T-cell (primary cell): Measurements from ENCODE around the gene OAS1. TPM values are rescaled to one million over a fixed set of nuclear protein-coding genes. Genes with fewer than 3 reads are reported as not detected.
A peak's percentile ranks its signal among the peaks of the same experiment; 100 is the strongest.

ENCODE experiments used
- ATAC-seq, 4 experiments: fragments of 200-7000 bp in 3 of 4; fragments of 150-1000 bp in 1 of 4; cut with Tn5 transposase; replicated peaks in 1 of 4; 1 replicate in 3 of 4; 2 replicates in 1 of 4; pipeline ENCODE4 v1.10.0; 2021; ENCODE audit warnings: moderate library complexity in 3 of 4, mild to moderate bottlenecking in 2 of 4, moderate number of reproducible peaks in 1 of 4
- CTCF ChIA-PET, 2 donors: fragments of 300-600 bp; sonication (Branson Sonifier 250); formaldehyde crosslinking; loops; one replicate each; lab custom pipeline; 2022; ENCODE audit warnings: antibody characterized with exemption in 2 of 2; lab: Charles Lee
- POLR2A ChIA-PET, 2 donors: fragments of 300-600 bp; sonication (Branson Sonifier 250); formaldehyde crosslinking; loops; one replicate each; lab custom pipeline; 2022; ENCODE audit warnings: antibody characterized with exemption in 2 of 2; lab: Charles Lee
- DNase-seq, 35 experiments: peaks; one replicate each; pipeline versions ENCODE4 v3.0.0 to v3.0.0-alpha.2; 2013 to 2023
- H3K27ac ChIP-seq: one replicate; pipeline ENCODE4 v1.5.1; 2013; ENCODE audit warnings: low read length
- H3K27me3 ChIP-seq, 2 experiments: replicated peaks in 1 of 2; 1 replicate in 1 of 2; 2 replicates in 1 of 2; pipeline versions ENCODE4 v1.6.1 to v1.7.0; 2013; ENCODE audit warnings: low read length in 1 of 2, mixed read lengths in 1 of 2; ENCODE audit not compliant: control insufficient read depth in 2 of 2, insufficient read depth in 2 of 2; ENCODE audit errors: extremely low read depth in 1 of 2
- H3K36me3 ChIP-seq, 2 donors: 1 replicate in 1 of 2; 2 replicates in 1 of 2; pipeline versions ENCODE4 v1.6.1 to v1.7.0; 2013; ENCODE audit warnings: low read length in 1 of 2; ENCODE audit not compliant: control insufficient read depth in 2 of 2, insufficient read depth in 1 of 2; ENCODE audit errors: extremely low read depth in 1 of 2
- H3K4me1 ChIP-seq, 2 experiments: 1 replicate in 1 of 2; 2 replicates in 1 of 2; pipeline versions ENCODE4 v1.6.1 to v1.7.0; 2013; ENCODE audit warnings: low read length in 2 of 2, mixed read lengths in 1 of 2; ENCODE audit not compliant: insufficient read depth in 2 of 2, control insufficient read depth in 1 of 2; ENCODE audit errors: extremely low read depth in 1 of 2
- H3K4me3 ChIP-seq, 2 donors: 1 replicate in 1 of 2; 2 replicates in 1 of 2; pipeline versions ENCODE4 v1.5.1 to v1.7.0; 2013; ENCODE audit warnings: mild to moderate bottlenecking in 2 of 2, low read length in 1 of 2, moderate library complexity in 1 of 2; ENCODE audit not compliant: control insufficient read depth in 1 of 2; ENCODE audit errors: extremely low read depth in 1 of 2
- H3K9me3 ChIP-seq: 2 replicates; pipeline ENCODE4 v1.7.0; 2013
- H3K27ac Mint-ChIP-seq, 2 donors: one replicate each; pipeline ENCODE4 v1.8.0; 2020 to 2021; ENCODE audit warnings: mild to moderate bottlenecking in 2 of 2, mixed read lengths in 2 of 2
- H3K27me3 Mint-ChIP-seq, 2 donors: one replicate each; pipeline ENCODE4 v1.8.0; 2021 to 2022; ENCODE audit warnings: mixed read lengths in 2 of 2
- H3K36me3 Mint-ChIP-seq: one replicate; pipeline ENCODE4 v1.8.0; 2021; ENCODE audit warnings: mixed read lengths
- H3K4me1 Mint-ChIP-seq, 3 donors: one replicate each; pipeline ENCODE4 v1.8.0; 2020 to 2022; ENCODE audit warnings: mixed read lengths in 3 of 3, mild to moderate bottlenecking in 1 of 3
- H3K4me3 Mint-ChIP-seq, 3 donors: one replicate each; pipeline ENCODE4 v1.8.0; 2020 to 2022; ENCODE audit warnings: mild to moderate bottlenecking in 3 of 3, mixed read lengths in 3 of 3, moderate library complexity in 3 of 3
- H3K9me3 Mint-ChIP-seq, 3 donors: one replicate each; pipeline ENCODE4 v1.8.0; 2020 to 2022; ENCODE audit warnings: mixed read lengths in 3 of 3
- WGBS: methylation state at CpG from one replicate; pipeline ENCODE4 v1.1.5; 2013; ENCODE audit warnings: missing lambda C conversion rate; ENCODE audit not compliant: insufficient coverage; 5-methylcytosine and 5-hydroxymethylcytosine counted together
- total RNA-seq, 35 experiments: library from RNA in 6 of 35; stranded (reverse) in 6 of 35; fragments of 120-200 nt in 1 of 35; gene quantifications; one replicate each; pipeline versions ENCODE4 v1.2.1 to v1.2.4 and lab custom pipeline; 2013 to 2026

OAS1 gene
- total RNA-seq, 5 donors from 2014 or later (not counting 1 experiment from before 2014, with no cell fraction given) = 8.5 to 22.9 (median 11.4) TPM

- Histone ChIP-seq H3K27me3 (peaks cover 0 to 10% of the 10 kb centered on the region in 2 experiments), H3K27ac (no peak overlapping the region), H3K4me1 (no peaks in the 10 kb centered on the region), H3K4me3 (no peak overlapping the region), H3K9me3 (no peaks in the 10 kb centered on the region), H3K36me3 (no peaks in the 10 kb centered on the region)
- POLR2A ChIA-PET = no interaction called here
- WGBS = 100% methylated on average over 1 of the region's 2 CpGs
- Mint-ChIP-seq H3K4me1 (peaks cover 0 to 4% (median 0%) of the 10 kb centered on the region in 3 donors), H3K27ac (no peak overlapping the region), H3K4me3 (no peak overlapping the region), H3K36me3 (no peaks in the 10 kb centered on the region), H3K27me3 (peaks cover 55 to 62% of the 10 kb centered on the region in 2 donors), H3K9me3 (peaks cover 0 to 5% (median 0%) of the 10 kb centered on the region in 3 donors)
- DNase-seq = no peak
- ATAC-seq = no peak
- CTCF ChIA-PET = no interaction called here
Observed at GRCh38 chr12:112869091-112869490, 37.7 kb upstream of the OAS1 start.

DNA sequence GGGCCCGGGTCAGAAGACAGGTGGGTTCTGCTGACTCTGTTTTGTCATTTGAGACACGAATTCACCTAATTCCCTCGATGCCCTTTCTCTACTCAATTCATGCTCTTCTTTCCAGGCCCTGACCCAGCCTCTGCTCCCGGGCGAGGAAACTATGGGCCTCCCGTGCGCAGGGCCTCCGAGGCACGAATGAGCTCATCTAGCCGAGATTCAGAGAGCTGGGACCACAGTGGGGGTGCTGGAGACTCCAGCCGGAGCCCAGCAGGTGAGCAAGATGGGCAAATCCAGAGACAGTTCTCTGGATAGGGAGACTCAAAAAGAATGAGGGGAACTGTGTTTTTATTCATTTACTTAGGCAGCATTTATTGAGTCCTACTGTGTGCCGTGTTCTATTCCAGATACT is 37.0 kb upstream of the OAS1 start:
- Mint-ChIP-seq H3K4me1 (peaks cover 0 to 4% (median 0%) of the 10 kb centered on the region in 3 donors), H3K4me3 (no peak overlapping the region), H3K27ac (no peak overlapping the region), H3K27me3 (peaks cover 55 to 64% of the 10 kb centered on the region in 2 donors), H3K36me3 (no peaks in the 10 kb centered on the region), H3K9me3 (peaks cover 0 to 5% (median 0%) of the 10 kb centered on the region in 3 donors)
- Histone ChIP-seq H3K9me3 (no peaks in the 10 kb centered on the region), H3K4me1 (no peaks in the 10 kb centered on the region), H3K4me3 (no peak overlapping the region), H3K27me3 (peaks cover 0 to 16% of the 10 kb centered on the region in 2 experiments), H3K27ac (no peak overlapping the region), H3K36me3 (no peaks in the 10 kb centered on the region)
- WGBS = 68% methylated on average over 4 of the region's 12 CpGs
- DNase-seq (no peak), ATAC-seq (no peak)
- ChIA-PET CTCF (no interaction called here), POLR2A (no interaction called here)

- H3K4me3 Mint-ChIP-seq = no peak overlapping the region
Observed at GRCh38 chr12:112870267-112870980, 36.3 kb upstream of the OAS1 start.

DNA sequence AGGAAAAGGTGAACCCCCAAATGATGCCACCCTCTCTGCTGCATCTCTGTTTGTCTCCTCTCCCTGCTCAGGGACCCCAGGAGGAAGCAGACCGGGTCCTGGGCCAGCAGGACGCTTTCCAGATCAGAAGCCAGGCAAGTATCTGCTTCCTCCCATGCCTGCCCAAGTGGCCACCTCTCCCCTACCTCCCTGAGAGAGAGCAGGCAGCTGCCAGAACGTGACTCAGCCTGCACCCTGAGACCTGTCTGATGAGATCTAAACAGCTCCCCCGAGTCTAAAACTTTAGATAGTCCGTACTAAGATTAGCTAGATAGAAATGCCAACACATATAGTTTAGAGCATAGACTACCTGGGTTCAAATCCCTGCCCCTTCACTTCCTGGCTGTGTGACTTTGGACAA is 31.2 kb upstream of the OAS1 start:
- Mint-ChIP-seq H3K36me3 (no peaks in the 10 kb centered on the region), H3K4me1 (peaks cover 0 to 3% (median 0%) of the 10 kb centered on the region in 3 donors), H3K27me3 (peaks cover 58% of the 10 kb centered on the region in 2 donors), H3K9me3 (no peaks in the 10 kb centered on the region), H3K27ac (no peak overlapping the region), H3K4me3 (no peak overlapping the region)
- no peak for ATAC-seq
- WGBS = 44% methylated on average over 5 of the region's 5 CpGs
- DNase-seq = no peak
- Histone ChIP-seq H3K4me1 (no peaks in the 10 kb centered on the region), H3K4me3 (no peak overlapping the region), H3K9me3 (no peaks in the 10 kb centered on the region), H3K27me3 (peaks cover 0 to 36% of the 10 kb centered on the region in 2 experiments), H3K27ac (no peak overlapping the region), H3K36me3 (no peaks in the 10 kb centered on the region)
- ChIA-PET CTCF (no interaction called here), POLR2A (no interaction called here)

More at GRCh38 chr12:112870267-112870980, 36.3 kb upstream of the OAS1 start:
- no peak overlapping the region for H3K27ac ChIP-seq
- no peaks in the 10 kb centered on the region for H3K36me3 Mint-ChIP-seq
- H3K4me1 Mint-ChIP-seq = peaks cover 0 to 4% (median 0%) of the 10 kb centered on the region in 3 donors
- peaks cover 0 to 22% of the 10 kb centered on the region in 2 experiments for H3K27me3 ChIP-seq
- ChIA-PET POLR2A (no interaction called here), CTCF (no interaction called here)
- DNase-seq = peak in 1 of 35 experiments; percentile 12
- 71% methylated on average over 1 of the region's 8 CpGs for WGBS
- no peak overlapping the region for H3K4me3 ChIP-seq
- no peaks in the 10 kb centered on the region for H3K36me3 ChIP-seq
- ATAC-seq = no peak
- no peak overlapping the region for H3K27ac Mint-ChIP-seq
- H3K9me3 ChIP-seq = no peaks in the 10 kb centered on the region
- peaks cover 51 to 61% of the 10 kb centered on the region in 2 donors for H3K27me3 Mint-ChIP-seq
- H3K9me3 Mint-ChIP-seq = peaks cover 0 to 5% (median 0%) of the 10 kb centered on the region in 3 donors
- no peaks in the 10 kb centered on the region for H3K4me1 ChIP-seq

GRCh38 chr12:112876506-112876905 is 30.3 kb upstream of the OAS1 start:
- Histone ChIP-seq H3K36me3 (no peaks in the 10 kb centered on the region), H3K9me3 (no peaks in the 10 kb centered on the region), H3K4me1 (no peaks in the 10 kb centered on the region), H3K27ac (no peak overlapping the region), H3K27me3 (peaks cover 0 to 37% of the 10 kb centered on the region in 2 experiments), H3K4me3 (no peak overlapping the region)
- WGBS = 71% methylated on average over 4 of the region's 11 CpGs
- Mint-ChIP-seq H3K4me1 (no peaks in the 10 kb centered on the region), H3K27me3 (peaks cover 51 to 57% of the 10 kb centered on the region in 2 donors), H3K4me3 (no peak overlapping the region), H3K9me3 (no peaks in the 10 kb centered on the region), H3K36me3 (no peaks in the 10 kb centered on the region), H3K27ac (no peak overlapping the region)
- no peak for DNase-seq
- ChIA-PET CTCF (no interaction called here), POLR2A (no interaction called here)
- ATAC-seq = no peak

GRCh38 chr12:112877006-112877405 is 29.8 kb upstream of the OAS1 start:
- Mint-ChIP-seq H3K27ac (no peak overlapping the region), H3K27me3 (peaks cover 51 to 57% of the 10 kb centered on the region in 2 donors), H3K4me1 (no peaks in the 10 kb centered on the region), H3K9me3 (no peaks in the 10 kb centered on the region), H3K36me3 (no peaks in the 10 kb centered on the region), H3K4me3 (no peak overlapping the region)
- ChIA-PET POLR2A (no interaction called here), CTCF (no interaction called here)
- Histone ChIP-seq H3K4me3 (no peak overlapping the region), H3K36me3 (no peaks in the 10 kb centered on the region), H3K9me3 (no peaks in the 10 kb centered on the region), H3K27ac (no peak overlapping the region), H3K27me3 (peaks cover 0 to 42% of the 10 kb centered on the region in 2 experiments), H3K4me1 (no peaks in the 10 kb centered on the region)
- WGBS = no CpG with 5 or more reads among the region's 4 CpGs
- no peak for DNase-seq
- no peak for ATAC-seq
